ENCODE data around the gene EED. TPM values are rescaled to one million over a fixed set of nuclear protein-coding genes. Genes with fewer than 3 reads are reported as not detected.
A peak's percentile ranks its signal among the peaks of the same experiment; 100 is the strongest.

The EED gene
- total RNA-seq, 1 experiment from 2014 or later, result 25.2 TPM

GRCh38 chr11:86218125-86219084 is 26.1 kb upstream of the EED start:
- no peaks in the 10 kb centered on the region for H3K79me2 ChIP-seq (ENCODE audit: insufficient read depth, low read length)
- ChIA-PET CTCF (interaction anchor here (0.6 to 4.3 kb wide), 7 partner anchors 12 to 232 kb away, joined by 3 to 15 read pairs (median 5); no protein-coding TSS in a partner anchor), POLR2A (no interaction called here), RAD21 (ENCODE audit: low non-redundant PET in 1 of 2, low total read pairs in 2 of 2, uncharacterized antibody in 2 of 2, unreplicated experiment in 2 of 2) (interaction anchor here in 1 of 2 experiments (0.8 kb wide), 1 partner anchor 363 kb away, joined by 4 read pairs; the partner anchor contains the start of gene CCDC83)
- no peak overlapping the region for H3K9ac ChIP-seq (ENCODE audit: low read length)
- no peaks in the 10 kb centered on the region for H3K9me2 ChIP-seq (ENCODE audit: insufficient read depth)
- intact Hi-C loops (cut with micrococcal nuclease), result loop anchor here (1.0 to 5.0 kb wide), 3 partner anchors 176 to 364 kb away; partner anchors contain the start of gene CCDC83
- DNase-seq (ENCODE audit: low read depth, low spot score), result peak; percentile 66
- H3K27me3 ChIP-seq (ENCODE audit: insufficient read depth, low read length), result no peaks in the 10 kb centered on the region
- no peaks in the 10 kb centered on the region for H3K9me3 ChIP-seq (ENCODE audit: control insufficient read depth in 1 of 2, insufficient read depth in 1 of 2, low read depth in 1 of 2, low read length in 2 of 2)
- peak overlapping the region; percentile 79 for H3K4me2 ChIP-seq (ENCODE audit: low read length)
- peak overlapping the region; percentile 28 to 50 for H3K4me3 ChIP-seq (replicated peaks in 1 of 2; ENCODE audit: low read depth in 1 of 2, low read length in 2 of 2)
- peaks cover 0 to 10% of the 10 kb centered on the region in 2 experiments; a peak in 1 of 4 replicates for H3K4me1 ChIP-seq (ENCODE audit: control insufficient read depth in 1 of 2, insufficient read depth in 2 of 2, low read length in 2 of 2)
- peak; percentile 96 for ATAC-seq
- no peaks in the 10 kb centered on the region for H4K20me1 ChIP-seq (ENCODE audit: insufficient read depth)
- peak overlapping the region; percentile 99 for H2AFZ ChIP-seq (ENCODE audit: low read depth, low read length, poor library complexity, severe bottlenecking)
- no peaks in the 10 kb centered on the region for H3K36me3 ChIP-seq (ENCODE audit: control insufficient read depth in 1 of 2, insufficient read depth in 2 of 2, low read length in 2 of 2)
- BruUV-seq (replicated peaks), result no TSS peak
- no peak overlapping the region for H3K27ac ChIP-seq (ENCODE audit: low read depth, low read length)
- TF ChIP-seq REST (IDR thresholded peaks at IDR 0.05; ENCODE audit: low read depth) (no peak), ZNF274 (IDR thresholded peaks at IDR 0.05; ENCODE audit: low read depth, low read length) (no peak), JUND (IDR thresholded peaks at IDR 0.05) (no peak), SIN3A (IDR thresholded peaks at IDR 0.05; ENCODE audit: low read depth) (no peak), EZH2phosphoT487 (IDR thresholded peaks at IDR 0.05; ENCODE audit: borderline replicate concordance) (no peak), POLR2A (IDR thresholded peaks at IDR 0.05; ENCODE audit: borderline replicate concordance, extremely low read depth, insufficient read depth, insufficient read length) (no peak), YY1 (IDR thresholded peaks at IDR 0.05; ENCODE audit: extremely low read depth, insufficient replicate concordance, low read depth, low read length) (peak; percentile 13), EZH2 (IDR thresholded peaks at IDR 0.05) (no peak), CEBPB (IDR thresholded peaks at IDR 0.05; ENCODE audit: low read depth) (no peak), FOSL1 (IDR thresholded peaks at IDR 0.05; ENCODE audit: low read depth) (no peak), RAD21 (IDR thresholded peaks at IDR 0.05; ENCODE audit: low read depth) (peak; percentile 81), ELF1 (IDR thresholded peaks at IDR 0.05; ENCODE audit: borderline replicate concordance, low read depth) (no peak), CTCF (IDR thresholded peaks at IDR 0.05 in 2 of 3, conservative IDR thresholded peaks at IDR 0.05 in 1 of 3; ENCODE audit: borderline replicate concordance in 1 of 3, insufficient read depth in 1 of 3, low read depth in 2 of 3, low read length in 2 of 3) (peak; percentile 71 to 92 (median 87); a peak in 5 of 6 replicates), ATF3 (IDR thresholded peaks at IDR 0.05) (no peak), EGR1 (IDR thresholded peaks at IDR 0.05; ENCODE audit: low read depth) (no peak), SP1 (IDR thresholded peaks at IDR 0.05; ENCODE audit: low read depth) (no peak), TCF7L2 (IDR thresholded peaks at IDR 0.05; ENCODE audit: borderline replicate concordance, extremely low read depth, insufficient read depth, insufficient read length) (no peak), MAX (IDR thresholded peaks at IDR 0.05) (no peak), CBX3 (IDR thresholded peaks at IDR 0.05; ENCODE audit: low read depth) (peak; percentile 28; the same call in 1 of the 2 replicates), ZFX (IDR thresholded peaks at IDR 0.05) (no peak), SRF (IDR thresholded peaks at IDR 0.05; ENCODE audit: low read depth) (no peak)

Measured in HCT116 (cell line).